IPS DF 4.7 (cell line): ENCODE measurements around the gene GALNT13.

Experiments
- DNase-seq: peaks from one replicate; pipeline ENCODE4 v3.0.0-alpha.2; 2013; ENCODE audit warnings: low spot score; ENCODE audit errors: extremely low read depth

GALNT13 gene

DNA sequence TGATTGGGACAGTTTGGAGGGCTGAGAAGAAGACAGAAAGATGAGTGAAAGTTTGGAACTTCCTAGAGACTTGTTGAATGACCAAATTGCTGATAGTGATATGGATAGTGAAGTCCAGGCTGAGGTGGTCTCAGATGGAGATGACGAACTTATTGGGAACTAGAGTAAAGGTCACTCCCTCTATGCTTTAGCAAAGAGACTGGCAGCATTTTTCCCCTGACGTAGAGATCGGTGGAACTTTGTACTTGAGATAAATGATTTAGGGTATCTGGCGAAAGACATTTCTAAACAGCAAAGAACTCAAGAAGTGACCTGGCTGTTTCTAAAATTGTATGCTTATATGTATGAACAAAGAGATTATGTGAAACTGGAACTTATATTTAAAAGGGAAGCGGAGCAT lies 605.6 kb downstream of the GALNT13 start:
- DNase-seq = no peak

- no peak for DNase-seq
These were observed 608.8 kb downstream of the GALNT13 start for GRCh38 chr2:154480521-154480920.

- DNase-seq = no peak
These were observed 609.6 kb downstream of the GALNT13 start for GRCh38 chr2:154481336-154481735.

- no peak for DNase-seq
These were observed 612.8 kb downstream of the GALNT13 start for GRCh38 chr2:154484338-154485099.

- DNase-seq = no peak
These were observed 617.1 kb downstream of the GALNT13 start for GRCh38 chr2:154488801-154489200.

GRCh38 chr2:154489266-154489858 lies 617.6 kb downstream of the GALNT13 start:
- DNase-seq = no peak

DNA sequence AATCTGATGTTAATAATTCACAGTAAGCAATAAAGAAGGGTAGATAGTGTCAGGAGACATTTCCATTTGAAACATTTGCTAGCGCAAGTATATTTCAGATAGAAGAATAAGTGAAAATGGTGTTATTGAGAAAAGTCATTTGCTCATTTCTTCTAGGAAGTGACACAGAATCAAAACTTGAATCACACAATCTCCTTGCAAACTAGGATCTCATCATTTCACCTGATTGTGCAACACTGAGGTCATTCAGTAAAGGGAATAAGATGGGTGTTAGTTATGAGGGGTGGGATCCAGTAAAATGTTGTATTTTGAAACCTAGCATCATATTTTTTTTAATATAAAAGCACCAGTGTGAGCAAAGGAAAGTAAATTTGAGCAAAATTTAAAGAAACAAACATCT lies 618.8 kb downstream of the GALNT13 start:
- DNase-seq = no peak

GRCh38 chr2:154495455-154495868 lies 623.7 kb downstream of the GALNT13 start:
- DNase-seq = no peak

DNA sequence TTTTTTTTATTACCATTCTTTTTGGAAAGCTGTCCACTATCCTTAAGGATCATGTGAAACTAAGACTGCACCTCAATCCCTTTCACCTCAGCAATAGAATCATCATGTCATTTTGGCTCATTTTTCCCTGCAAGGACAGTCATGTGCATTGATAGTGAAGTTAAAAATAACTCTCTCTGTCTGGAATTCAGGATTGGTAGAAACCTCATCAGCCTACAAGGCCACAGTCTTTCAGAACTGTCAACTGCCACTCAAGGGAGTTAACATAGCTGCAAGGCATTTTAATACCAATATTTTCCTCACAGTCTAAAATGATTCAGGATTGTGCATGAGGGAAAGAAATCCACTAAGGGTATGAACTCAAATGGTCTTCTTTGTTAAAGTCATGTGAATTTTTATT lies 625.3 kb downstream of the GALNT13 start:
- no peak for DNase-seq
